ENCODE data around the gene FZD1.
"Not testable (repeated sequence)": the region's sequence is repeated elsewhere in the genome, so short reads cannot be mapped to it uniquely, and the experiment has no call there.

FZD1 gene

DNA sequence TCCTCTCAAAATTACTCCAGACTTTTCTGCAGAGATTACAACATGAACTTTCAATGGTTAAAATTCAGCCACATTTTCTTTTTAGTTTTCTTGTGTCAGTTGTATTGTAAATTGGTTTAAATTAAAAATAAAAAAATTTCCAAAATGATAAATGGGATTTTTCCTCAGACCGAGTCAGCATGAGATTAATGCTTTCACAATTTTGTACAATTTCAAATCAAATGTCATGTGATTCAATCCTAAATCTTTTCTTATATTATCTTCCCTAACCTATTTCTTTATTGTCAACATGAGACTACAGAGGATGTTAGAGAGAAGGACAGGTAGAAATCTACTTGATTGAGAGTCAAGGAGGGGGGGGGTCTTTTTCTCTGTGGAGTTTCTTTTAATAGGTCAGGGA, 33.7 kb downstream of the FZD1 start:
- DNase-seq (ENCODE audit: low spot score): no peak

DNA sequence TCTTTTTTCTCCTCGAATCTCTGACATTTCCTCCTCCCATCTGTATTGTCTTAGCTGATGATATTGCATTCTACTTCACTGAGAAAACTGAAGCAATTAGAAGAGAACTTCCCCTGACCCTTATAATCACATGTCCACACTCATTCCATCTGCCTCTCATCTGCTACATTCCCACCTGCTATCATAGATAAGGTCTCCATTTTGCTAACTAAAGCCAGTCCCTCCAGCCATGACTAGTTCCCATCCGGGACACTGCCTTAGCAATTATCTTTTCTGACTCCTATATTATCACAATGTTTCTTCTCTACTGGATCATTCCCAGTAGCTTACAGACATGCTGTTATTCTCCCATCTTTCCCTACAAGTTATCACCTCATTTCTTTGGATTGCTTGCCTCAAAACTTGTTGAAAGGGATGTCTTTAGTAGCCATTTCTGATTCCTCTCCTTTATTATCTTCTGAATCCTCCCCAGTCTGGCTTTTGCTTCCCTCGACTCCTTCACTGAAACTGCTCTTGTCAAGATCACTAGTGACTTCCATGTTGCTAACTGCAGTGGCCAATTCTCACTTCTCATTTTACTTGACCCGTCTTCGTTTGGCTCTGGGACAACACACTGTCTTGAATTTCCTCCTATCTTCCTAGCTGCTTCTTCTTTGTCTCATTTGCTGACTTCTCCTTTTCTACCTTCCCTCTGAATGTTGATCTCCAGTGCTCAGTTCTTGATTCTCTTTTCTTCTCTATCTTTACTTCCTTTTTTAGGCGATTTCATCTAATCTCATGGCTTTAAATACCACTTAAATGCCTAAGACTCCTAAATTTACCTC, 35.9 kb downstream of the FZD1 start:
- no peak for DNase-seq (ENCODE audit: low spot score)

DNA sequence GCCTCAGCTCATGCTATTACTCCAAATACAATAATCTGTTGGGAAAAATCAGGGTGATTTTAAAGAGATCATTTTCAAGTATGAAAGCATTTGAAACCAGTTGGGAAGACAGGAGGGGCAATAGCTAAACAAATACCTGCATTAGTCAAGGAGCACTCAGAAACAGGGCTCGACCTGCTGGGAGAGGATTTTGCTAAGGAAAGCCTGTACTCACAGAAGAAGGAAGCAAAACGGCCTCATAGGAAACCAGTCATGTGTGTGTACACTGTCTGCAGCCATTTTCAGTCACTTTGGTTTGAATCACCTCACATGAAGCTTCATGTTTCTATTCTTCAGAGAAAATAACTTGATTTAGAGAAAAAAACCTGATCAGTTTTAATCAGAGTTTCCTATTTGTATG, 38.6 kb downstream of the FZD1 start:
- no peak for DNase-seq (ENCODE audit: low spot score)

DNA sequence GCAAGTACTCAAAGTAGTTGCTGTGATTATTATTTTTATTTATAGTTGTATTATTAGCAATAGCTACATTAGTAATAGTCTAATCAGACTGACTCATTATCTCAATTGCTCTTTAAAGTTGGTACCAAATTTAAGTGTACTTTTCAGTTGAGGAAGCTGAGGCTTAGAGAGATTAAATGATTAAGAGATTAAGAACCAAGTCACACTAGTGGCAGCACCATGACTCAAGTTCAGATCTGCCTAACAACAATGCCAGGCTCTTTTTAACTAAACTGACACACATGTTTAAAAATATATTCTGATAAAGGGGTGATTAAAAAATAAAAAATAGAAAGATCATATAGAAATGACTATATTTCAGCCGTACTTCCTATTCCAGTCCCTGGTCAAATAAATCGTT, 42.0 kb downstream of the FZD1 start:
- DNase-seq (ENCODE audit: low spot score): no peak

DNA sequence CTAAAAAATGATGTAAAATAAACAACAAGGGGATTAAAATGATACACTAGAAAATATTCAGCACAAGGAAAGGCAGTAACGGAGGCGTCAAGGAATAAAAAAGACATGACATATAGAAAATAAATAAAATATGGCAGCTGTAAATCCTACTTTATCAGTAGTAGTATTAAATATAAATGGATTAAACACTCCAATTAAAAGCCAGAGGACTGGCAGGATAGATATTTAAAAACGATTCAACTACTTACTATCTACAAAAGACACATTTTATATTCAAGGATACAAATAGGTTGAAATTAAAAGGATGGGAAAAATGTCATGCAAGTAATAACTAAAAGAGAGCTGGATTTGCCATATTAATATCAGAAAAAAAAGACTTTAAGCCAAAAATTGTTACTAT, 43.2 kb downstream of the FZD1 start:
- no peak for DNase-seq (ENCODE audit: low spot score)

DNA sequence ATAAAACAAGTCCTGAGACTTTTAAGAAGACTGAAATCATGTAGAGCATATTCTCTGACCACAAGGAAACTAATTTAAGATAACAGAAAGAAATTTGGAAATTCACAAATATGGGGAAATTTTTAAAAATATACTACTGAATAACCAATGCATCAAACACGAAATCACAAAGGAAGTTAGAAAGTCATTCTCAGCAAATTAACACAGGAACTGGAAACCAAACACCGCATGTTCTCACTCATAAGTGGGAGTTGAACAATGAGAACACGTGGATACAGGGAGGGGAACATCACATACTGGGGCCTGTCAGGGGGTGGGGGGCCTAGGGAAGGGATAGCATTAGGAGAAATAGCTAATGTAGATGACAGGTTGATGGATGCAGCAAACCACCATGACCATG, 44.0 kb downstream of the FZD1 start:
- not testable (repeated sequence) for DNase-seq (ENCODE audit: low spot score)

DNA sequence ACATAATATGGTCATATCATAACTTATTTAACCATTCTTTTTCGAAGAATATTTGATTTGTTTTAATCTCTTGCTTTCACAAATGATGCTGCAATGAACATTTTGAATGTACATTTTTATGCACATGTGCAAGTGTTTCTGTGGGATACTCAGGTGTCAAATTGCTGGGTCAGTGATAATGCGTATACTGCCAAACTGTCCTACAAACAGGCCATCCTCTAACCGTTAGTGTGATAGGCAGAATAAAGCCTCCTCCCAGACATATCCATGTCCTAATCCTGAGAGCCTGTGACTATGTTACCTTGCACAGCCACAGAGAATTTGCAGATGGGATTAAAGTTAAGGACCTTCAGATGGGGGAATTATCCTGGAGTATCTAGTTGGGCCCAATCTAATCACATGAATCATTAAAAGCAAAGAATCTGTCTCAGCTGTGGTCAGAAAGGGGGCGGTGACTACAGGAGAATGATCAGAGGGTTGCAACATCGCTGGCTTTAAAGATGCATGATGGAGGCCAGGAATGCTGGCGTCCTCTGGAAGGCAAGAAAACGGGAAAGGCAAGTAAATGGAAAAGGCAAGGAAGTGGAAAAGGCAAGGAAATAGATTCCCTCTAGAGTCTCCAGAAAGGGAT, 46.7 kb downstream of the FZD1 start:
- no peak for DNase-seq (ENCODE audit: low spot score)

DNA sequence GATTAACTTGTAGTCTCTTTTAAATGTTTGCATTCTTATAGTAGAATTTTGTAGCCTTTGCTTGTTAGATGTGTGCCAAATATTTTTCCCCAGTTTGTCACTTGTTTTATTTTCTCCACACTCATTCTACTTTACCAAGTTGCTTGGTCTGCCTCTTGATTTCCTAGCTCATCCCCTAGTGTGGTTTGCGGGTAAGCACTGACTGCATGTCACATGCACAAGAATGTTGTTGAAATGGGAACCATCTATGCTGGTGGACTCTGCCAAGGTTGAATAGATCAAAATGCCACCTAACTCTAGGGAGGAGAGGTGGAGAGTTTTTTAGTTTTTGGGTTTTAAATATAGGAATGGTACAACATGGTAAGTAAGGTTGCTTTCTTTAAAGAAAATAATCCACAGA, 47.6 kb downstream of the FZD1 start:
- DNase-seq (ENCODE audit: low spot score): no peak

DNA sequence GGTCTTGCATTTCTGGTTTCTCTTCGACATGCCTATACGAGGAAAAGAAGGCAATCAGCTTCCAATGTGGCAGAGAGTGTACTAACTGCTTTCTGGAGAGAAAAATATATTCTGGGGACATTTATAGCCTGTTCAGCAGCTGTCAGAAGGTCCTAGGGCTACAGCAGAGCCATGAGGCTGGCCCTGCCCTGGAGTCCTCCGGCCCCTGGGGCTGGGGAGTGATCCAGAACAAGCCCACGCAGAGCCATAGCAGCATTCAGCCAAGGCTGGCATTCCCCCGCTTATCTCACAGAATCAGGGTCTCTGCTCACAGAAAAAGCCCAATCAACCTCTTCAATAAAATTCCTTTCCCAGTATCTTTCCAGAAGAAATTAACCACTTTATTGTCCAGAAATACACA, 48.9 kb downstream of the FZD1 start:
- DNase-seq (ENCODE audit: low spot score): no peak

DNA sequence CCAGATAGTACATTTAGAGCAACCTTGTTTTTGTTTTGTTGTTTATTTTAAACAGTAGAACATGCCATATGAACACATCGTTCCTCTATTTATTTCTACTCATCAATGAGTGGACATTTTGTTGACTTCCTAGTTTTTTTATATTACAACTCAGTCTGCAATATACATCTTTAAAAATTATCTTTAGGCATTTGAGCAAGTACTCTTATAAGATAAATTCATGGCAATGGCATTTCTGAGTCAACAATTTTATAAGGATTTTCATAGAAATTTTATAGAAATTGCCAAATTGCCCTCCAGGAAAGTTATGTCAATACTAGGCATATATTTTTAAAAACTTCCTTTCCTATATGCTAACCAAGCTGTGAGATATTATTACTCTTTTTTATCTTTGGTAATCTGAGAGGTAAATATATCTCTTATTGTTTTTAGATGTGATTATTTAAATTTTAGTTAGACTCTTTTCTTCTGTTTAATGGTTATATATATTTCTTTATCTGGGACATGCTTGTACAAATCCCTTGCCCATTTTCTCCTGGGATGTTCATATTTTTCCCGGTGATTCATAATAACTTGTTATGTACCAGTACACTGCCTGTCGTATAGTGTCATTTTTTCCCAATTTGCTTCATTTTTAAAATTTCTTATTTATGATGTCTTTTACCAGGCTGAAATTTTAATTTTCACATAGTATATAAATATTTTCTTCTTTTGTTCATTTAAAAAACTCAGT, 50.5 kb downstream of the FZD1 start:
- DNase-seq (ENCODE audit: low spot score): no peak

DNA sequence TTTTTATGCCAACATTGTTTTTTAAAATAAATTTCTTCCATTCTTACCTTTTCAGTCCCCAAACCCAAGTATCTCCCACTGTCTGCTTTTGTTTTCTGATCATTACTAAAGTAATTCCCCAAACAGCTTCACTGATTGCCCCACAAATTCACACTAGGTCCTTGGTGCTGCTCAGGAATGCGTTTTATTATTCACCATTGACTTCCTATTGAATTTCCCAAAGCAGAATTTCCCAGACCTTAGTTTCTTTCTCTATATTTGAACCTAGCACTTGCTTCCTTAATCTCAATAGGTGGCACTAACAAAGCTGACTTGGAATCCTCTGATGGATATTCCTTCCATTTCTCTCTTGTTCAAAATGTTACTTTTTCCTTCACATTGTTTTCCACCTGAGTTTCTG, 52.2 kb downstream of the FZD1 start:
- no peak for DNase-seq (ENCODE audit: low spot score)

DNA sequence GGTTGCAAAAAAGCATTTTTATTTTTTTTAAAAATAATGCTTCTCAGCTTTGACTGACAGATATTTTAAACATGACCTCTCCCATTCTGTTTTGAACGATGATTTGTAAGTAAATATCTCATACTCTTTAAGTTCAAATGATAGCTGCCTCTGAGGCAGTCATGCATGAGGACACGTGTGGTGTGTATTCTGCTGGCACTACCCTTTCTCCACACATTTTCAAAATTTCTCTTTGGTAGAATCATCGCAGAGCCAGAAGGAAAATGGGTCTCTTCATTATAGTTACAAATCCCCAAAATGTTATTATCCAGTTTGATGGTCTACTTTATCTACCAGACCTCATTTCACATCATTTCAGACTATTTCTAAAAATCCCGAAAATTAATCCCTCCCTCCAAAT, 55.1 kb downstream of the FZD1 start:
- DNase-seq (ENCODE audit: low spot score): no peak

DNA sequence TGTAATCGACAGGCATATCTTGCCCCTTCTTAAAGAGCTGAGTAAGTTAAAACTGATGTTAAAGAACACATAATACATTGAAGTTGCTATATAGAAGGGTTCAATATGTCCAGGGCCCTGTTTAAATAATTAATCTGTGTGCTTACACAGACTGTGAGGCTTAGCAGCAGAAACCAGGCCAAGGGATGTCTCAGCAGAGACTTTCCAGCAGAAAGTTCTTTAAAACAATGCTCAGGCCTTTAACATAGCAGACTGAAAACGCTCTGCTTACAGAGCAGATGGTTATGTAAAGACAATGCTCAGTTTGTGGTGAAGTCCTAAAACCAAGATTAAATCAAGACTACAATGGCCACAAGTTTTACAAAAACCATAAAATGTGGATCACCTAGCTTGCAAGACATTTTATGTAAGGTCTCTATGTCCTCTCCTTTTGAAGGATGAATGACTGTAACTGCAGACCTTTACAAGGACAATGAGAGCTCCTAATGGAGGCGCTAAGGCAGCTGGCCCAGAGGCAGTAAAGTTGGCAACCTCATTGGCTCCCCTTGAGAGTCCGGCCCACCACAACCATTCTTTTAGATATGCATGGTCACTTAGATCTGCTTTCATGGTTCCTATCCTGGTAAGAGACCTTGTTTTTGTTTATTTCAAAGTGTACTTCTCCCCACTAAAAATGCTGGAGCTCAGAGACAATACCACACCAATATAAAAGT, 56.3 kb downstream of the FZD1 start:
- no peak for DNase-seq (ENCODE audit: low spot score)

Data from SW480 (cell line).